MM.1S (cell line): ENCODE results near the gene FAHD2A.
"Not testable (repeated sequence)": the region's sequence is repeated elsewhere in the genome, so short reads cannot be mapped to it uniquely, and the experiment has no call there.

Source experiments
- EZH2 ChIP-seq: fragments of 300-600 bp; sonication (generic); optimal IDR thresholded peaks from 2 replicates; pipeline ENCODE3; 2017; ENCODE audit warnings: low read depth, mild to moderate bottlenecking, antibody characterized with exemption, low read length, mixed read lengths
- TF ChIP-seq, protein P1 (sequence below): fragments of 300-600 bp; sonication (generic); IDR thresholded peaks from 2 replicates; pipeline ENCODE4 v1.5.1; 2016; ENCODE audit warnings: antibody characterized with exemption, low read length, mixed read lengths

DNA sequence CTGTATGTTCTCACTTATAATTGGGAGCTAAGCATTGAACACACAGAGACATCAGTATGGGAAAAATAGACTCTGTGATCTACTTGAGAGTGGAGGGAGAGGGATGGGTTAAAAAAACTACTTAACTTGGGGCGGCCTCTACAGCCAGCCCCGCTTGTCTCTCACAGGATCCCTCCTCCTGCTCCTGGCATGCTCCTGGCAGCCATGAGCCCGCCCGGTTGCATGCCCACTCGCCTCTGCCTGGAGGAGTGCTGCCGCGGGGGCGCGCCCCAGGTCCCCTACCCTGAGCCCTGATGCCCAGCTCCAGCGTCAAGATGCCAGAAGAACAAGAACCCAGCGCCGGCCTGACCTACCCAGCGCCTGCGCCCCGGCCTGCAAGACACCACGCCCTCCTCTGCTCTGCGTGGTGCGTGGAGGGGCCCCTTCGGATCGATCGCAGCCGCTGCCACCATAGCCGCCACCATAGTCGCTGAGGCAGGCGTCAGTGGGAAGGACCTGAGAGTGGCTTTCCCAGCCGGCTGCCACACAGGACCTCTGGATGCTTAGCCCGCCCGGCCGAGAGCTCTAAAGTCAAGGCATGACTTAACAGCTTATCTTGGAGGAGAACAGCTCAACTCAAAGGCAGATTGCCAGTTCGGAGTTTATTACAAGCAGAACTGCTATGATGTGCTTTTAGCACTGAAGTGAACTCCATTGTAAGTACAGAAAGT is 32.8 kb downstream of the FAHD2A start:
- TF ChIP-seq, protein P1, sequence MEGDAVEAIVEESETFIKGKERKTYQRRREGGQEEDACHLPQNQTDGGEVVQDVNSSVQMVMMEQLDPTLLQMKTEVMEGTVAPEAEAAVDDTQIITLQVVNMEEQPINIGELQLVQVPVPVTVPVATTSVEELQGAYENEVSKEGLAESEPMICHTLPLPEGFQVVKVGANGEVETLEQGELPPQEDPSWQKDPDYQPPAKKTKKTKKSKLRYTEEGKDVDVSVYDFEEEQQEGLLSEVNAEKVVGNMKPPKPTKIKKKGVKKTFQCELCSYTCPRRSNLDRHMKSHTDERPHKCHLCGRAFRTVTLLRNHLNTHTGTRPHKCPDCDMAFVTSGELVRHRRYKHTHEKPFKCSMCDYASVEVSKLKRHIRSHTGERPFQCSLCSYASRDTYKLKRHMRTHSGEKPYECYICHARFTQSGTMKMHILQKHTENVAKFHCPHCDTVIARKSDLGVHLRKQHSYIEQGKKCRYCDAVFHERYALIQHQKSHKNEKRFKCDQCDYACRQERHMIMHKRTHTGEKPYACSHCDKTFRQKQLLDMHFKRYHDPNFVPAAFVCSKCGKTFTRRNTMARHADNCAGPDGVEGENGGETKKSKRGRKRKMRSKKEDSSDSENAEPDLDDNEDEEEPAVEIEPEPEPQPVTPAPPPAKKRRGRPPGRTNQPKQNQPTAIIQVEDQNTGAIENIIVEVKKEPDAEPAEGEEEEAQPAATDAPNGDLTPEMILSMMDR, result not testable (repeated sequence)
- TF ChIP-seq EZH2, result not testable (repeated sequence)
